ENCODE data around the gene RASL10B. TPM values are rescaled to one million over a fixed set of nuclear protein-coding genes. Genes with fewer than 3 reads are reported as not detected.

RASL10B gene
- total RNA-seq, 1 donor from 2014 or later: 1.9 TPM

GRCh38 chr17:35784895-35785294 is 53.5 kb downstream of the RASL10B start:
- DNase-seq (no peak), ATAC-seq (peak; percentile 27 to 48)
- Histone ChIP-seq H3K9me3 (no peaks in the 10 kb centered on the region), H3K4me1 (peaks cover 54% of the 10 kb centered on the region), H3K27ac (peak overlapping the region; percentile 76), H3K27me3 (ENCODE audit: low read depth) (no peaks in the 10 kb centered on the region), H3K4me3 (no peak overlapping the region), H3K36me3 (no peaks in the 10 kb centered on the region)
- TF ChIP-seq, protein P1, sequence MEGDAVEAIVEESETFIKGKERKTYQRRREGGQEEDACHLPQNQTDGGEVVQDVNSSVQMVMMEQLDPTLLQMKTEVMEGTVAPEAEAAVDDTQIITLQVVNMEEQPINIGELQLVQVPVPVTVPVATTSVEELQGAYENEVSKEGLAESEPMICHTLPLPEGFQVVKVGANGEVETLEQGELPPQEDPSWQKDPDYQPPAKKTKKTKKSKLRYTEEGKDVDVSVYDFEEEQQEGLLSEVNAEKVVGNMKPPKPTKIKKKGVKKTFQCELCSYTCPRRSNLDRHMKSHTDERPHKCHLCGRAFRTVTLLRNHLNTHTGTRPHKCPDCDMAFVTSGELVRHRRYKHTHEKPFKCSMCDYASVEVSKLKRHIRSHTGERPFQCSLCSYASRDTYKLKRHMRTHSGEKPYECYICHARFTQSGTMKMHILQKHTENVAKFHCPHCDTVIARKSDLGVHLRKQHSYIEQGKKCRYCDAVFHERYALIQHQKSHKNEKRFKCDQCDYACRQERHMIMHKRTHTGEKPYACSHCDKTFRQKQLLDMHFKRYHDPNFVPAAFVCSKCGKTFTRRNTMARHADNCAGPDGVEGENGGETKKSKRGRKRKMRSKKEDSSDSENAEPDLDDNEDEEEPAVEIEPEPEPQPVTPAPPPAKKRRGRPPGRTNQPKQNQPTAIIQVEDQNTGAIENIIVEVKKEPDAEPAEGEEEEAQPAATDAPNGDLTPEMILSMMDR (IDR thresholded peaks at IDR 0.05): no peak
- intact Hi-C loops (cut with DNase I): no loop called here

GRCh38 chr17:35786941-35787432 is 55.5 kb downstream of the RASL10B start:
- DNase-seq: no peak
- Histone ChIP-seq H3K27me3 (ENCODE audit: low read depth) (no peaks in the 10 kb centered on the region), H3K27ac (peak overlapping the region; percentile 49), H3K36me3 (no peaks in the 10 kb centered on the region), H3K4me3 (no peak overlapping the region), H3K4me1 (peaks cover 54% of the 10 kb centered on the region), H3K9me3 (no peaks in the 10 kb centered on the region)
- intact Hi-C loops (cut with DNase I): no loop called here
- TF ChIP-seq, protein P1 (IDR thresholded peaks at IDR 0.05): no peak
- ATAC-seq: no peak

DNA sequence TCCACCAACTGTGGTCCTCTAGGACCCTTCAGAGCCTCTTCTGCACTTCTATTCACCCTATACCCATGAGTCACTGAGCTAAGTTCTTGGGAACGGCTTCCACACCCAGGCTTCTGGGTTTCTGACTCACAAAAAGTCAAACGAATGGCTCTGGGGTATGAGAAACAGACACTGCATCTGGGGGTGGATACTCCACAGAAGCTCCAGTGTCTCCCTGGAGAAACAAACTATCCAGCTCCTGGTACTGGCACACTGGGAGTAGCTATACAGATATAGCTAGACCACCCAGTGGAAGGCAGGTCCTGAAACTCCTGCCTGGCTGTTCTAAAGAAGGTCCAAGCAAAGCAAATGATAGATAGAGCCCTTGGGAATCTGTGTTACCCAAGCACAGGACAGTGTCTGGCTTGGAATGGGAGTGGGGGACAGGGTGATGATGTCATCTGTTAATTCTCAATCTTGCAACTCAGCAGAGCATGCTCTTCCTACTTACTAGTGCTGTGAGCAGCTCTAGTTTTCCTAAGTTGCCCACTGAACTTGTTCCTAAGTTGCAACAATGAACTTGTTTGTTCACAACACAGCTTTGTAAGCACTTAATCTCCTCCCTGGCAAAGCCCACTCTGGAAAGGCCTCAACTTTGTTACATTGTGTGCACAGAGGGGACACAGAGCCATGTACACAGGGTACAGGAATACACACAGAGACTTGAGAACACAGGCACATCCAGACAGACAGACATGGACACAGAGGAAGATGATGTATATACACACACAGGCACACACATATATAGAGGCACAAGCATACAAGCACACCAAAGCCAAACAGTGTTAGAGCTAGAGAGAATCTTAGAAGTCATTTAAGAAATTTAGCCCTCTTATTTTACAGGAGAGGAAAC is 57.3 kb downstream of the RASL10B start:
- peaks cover 52% of the 10 kb centered on the region for H3K4me1 ChIP-seq

GRCh38 chr17:35790841-35791240 is 59.4 kb downstream of the RASL10B start:
- no peak for DNase-seq
- TF ChIP-seq, protein P1 (IDR thresholded peaks at IDR 0.05): no peak
- Histone ChIP-seq H3K27me3 (ENCODE audit: low read depth) (peaks cover 13% of the 10 kb centered on the region), H3K4me1 (peaks cover 46% of the 10 kb centered on the region), H3K36me3 (no peaks in the 10 kb centered on the region), H3K27ac (no peak overlapping the region), H3K4me3 (no peak overlapping the region), H3K9me3 (no peaks in the 10 kb centered on the region)
- no peak for ATAC-seq
- intact Hi-C loops (cut with DNase I): no loop called here

More for the DNA sequence above, 57.3 kb downstream of the RASL10B start:
- ATAC-seq (peak; percentile 43 to 66), DNase-seq (no peak)
- H3K27me3 ChIP-seq (ENCODE audit: low read depth): no peaks in the 10 kb centered on the region
- H3K36me3 ChIP-seq: no peaks in the 10 kb centered on the region
- H3K27ac ChIP-seq: peak overlapping the region; percentile 55
- no peaks in the 10 kb centered on the region for H3K9me3 ChIP-seq
- intact Hi-C loops (cut with DNase I): no loop called here
- H3K4me3 ChIP-seq: no peak overlapping the region
- TF ChIP-seq, protein P1 (IDR thresholded peaks at IDR 0.05): no peak

GRCh38 chr17:35791681-35792350 is 60.4 kb downstream of the RASL10B start:
- no peaks in the 10 kb centered on the region for H3K9me3 ChIP-seq
- H3K36me3 ChIP-seq: no peaks in the 10 kb centered on the region
- no peak overlapping the region for H3K4me3 ChIP-seq
- no peak overlapping the region for H3K27ac ChIP-seq
- H3K4me1 ChIP-seq: peaks cover 44% of the 10 kb centered on the region
- DNase-seq (no peak), ATAC-seq (no peak)
- TF ChIP-seq, protein P1 (IDR thresholded peaks at IDR 0.05): no peak
- intact Hi-C loops (cut with DNase I): no loop called here
- peaks cover 18% of the 10 kb centered on the region for H3K27me3 ChIP-seq (ENCODE audit: low read depth)

Other genes starting within 250 kb of the RASL10B start
- 4.0 TPM for gene SLFN12L, start 194.0 kb upstream of the RASL10B start, total RNA-seq
- 0.59 TPM for gene SLFN14, start 170.8 kb upstream of the RASL10B start, total RNA-seq
- gene PEX12, start 153.1 kb upstream of the RASL10B start, total RNA-seq: 7.0 TPM
- 145 TPM for gene AP2B1, start 144.3 kb upstream of the RASL10B start, total RNA-seq
- 3.1 TPM for gene GAS2L2, start 21.6 kb downstream of the RASL10B start, total RNA-seq
- not detected for gene C17orf50, start 29.2 kb downstream of the RASL10B start, total RNA-seq
- 40.9 TPM for gene MMP28, start 64.0 kb downstream of the RASL10B start, total RNA-seq
- 143 TPM for gene TAF15, start 77.8 kb downstream of the RASL10B start, total RNA-seq
- gene HEATR9, start 137.3 kb downstream of the RASL10B start, total RNA-seq: 0.21 TPM
- gene CCL5, start 148.7 kb downstream of the RASL10B start, total RNA-seq: 18.2 TPM
- not detected for gene RDM1, start 199.1 kb downstream of the RASL10B start, total RNA-seq
- not detected for gene LYZL6, start 212.1 kb downstream of the RASL10B start, total RNA-seq
- gene CCL16, start 249.9 kb downstream of the RASL10B start, total RNA-seq: 0.50 TPM